Cardiac fibroblast (primary cell): ENCODE data around the gene DBF4.

Experiments used
- DNase-seq, 2 donors: peaks; one replicate each; pipeline versions ENCODE4 v3.0.0 to v3.0.0-alpha.2; 2010; ENCODE audit warnings: low read depth in 2 of 2
- H3K4me3 ChIP-seq, 2 donors: replicated peaks in 1 of 2; 1 replicate in 1 of 2; 2 replicates in 1 of 2; pipeline ENCODE4 v1.5.1; 2011; ENCODE audit warnings: low read depth in 2 of 2, low read length in 2 of 2, mild to moderate bottlenecking in 2 of 2, moderate library complexity in 1 of 2
- TF ChIP-seq, protein P1 (sequence below): IDR thresholded peaks from one replicate; pipeline ENCODE4 v1.5.1; 2011; ENCODE audit warnings: low read depth, mild to moderate bottlenecking, low read length, inconsistent platforms

The DBF4 gene

GRCh38 chr7:87874066-87874465 is 2.2 kb upstream of the DBF4 start:
- TF ChIP-seq, protein P1, sequence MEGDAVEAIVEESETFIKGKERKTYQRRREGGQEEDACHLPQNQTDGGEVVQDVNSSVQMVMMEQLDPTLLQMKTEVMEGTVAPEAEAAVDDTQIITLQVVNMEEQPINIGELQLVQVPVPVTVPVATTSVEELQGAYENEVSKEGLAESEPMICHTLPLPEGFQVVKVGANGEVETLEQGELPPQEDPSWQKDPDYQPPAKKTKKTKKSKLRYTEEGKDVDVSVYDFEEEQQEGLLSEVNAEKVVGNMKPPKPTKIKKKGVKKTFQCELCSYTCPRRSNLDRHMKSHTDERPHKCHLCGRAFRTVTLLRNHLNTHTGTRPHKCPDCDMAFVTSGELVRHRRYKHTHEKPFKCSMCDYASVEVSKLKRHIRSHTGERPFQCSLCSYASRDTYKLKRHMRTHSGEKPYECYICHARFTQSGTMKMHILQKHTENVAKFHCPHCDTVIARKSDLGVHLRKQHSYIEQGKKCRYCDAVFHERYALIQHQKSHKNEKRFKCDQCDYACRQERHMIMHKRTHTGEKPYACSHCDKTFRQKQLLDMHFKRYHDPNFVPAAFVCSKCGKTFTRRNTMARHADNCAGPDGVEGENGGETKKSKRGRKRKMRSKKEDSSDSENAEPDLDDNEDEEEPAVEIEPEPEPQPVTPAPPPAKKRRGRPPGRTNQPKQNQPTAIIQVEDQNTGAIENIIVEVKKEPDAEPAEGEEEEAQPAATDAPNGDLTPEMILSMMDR: no peak
- DNase-seq: no peak
- no peak overlapping the region for H3K4me3 ChIP-seq

DNA sequence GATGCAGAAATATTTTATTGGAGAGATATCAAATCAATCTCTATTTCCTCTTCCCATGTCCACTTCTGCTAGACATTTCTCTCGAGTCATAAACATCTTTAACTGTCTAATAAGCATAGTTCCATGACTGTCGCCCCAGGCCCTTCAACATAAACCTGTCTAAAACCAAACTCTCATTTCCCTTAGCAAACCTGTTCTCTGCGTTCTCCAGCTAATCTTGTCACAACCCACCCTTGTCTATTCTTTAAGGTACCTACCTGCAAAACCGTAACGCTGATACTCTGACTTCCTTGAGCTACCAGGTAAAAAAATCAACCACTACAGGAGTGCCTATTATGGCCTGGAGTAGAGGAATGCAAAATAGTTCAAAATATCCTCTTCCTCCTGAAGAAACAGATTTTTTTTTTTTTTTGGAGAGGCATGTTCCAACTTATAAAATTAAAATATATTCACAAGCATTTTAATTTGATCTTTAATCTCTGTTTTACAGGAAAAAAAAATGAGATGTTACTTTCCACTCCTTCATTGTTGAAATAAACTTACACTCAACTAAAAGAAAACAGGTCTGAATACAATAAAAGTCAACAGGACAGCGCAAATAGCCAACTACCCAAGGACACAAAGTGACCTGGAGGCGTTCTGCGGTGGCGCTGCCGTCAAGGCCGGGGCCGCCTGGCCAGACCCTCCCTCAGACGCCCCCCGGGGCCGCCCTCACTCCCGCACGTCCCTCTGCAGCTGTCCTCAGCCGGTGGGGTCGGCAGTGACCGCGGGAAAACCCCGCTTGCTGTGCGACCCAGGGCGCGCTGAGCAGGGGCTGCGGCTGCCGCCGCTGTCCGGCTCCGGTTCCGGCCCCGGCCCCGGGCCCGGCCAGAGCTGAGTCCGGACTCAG is 898 bp upstream of the DBF4 start:
- TF ChIP-seq, protein P1: no peak
- peak overlapping the region; percentile 85 to 90 for H3K4me3 ChIP-seq
- DNase-seq: peak; percentile 14 to 18

DNA sequence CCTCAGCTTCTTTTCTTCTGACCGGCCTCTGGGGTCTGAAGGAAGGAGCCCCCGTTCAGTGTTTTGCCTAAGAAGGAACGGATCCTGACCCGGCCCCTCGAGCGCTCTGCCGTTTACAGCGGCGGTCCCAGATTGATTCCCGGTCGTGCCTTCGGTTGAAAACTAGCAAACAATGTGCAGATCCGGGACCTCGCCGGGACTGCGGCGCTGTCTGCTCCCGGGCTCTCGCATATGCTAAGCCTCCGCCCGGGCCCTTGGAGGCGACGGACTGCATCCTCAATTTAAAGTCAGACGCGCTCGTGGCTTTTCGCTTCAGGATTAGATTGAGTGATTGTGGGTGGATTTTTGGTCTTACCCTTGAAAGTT is 559 bp downstream of the DBF4 start:
- peak; percentile 68 to 69 for DNase-seq
- H3K4me3 ChIP-seq: peak overlapping the region; percentile 78 to 90
- TF ChIP-seq, protein P1: no peak

DNA sequence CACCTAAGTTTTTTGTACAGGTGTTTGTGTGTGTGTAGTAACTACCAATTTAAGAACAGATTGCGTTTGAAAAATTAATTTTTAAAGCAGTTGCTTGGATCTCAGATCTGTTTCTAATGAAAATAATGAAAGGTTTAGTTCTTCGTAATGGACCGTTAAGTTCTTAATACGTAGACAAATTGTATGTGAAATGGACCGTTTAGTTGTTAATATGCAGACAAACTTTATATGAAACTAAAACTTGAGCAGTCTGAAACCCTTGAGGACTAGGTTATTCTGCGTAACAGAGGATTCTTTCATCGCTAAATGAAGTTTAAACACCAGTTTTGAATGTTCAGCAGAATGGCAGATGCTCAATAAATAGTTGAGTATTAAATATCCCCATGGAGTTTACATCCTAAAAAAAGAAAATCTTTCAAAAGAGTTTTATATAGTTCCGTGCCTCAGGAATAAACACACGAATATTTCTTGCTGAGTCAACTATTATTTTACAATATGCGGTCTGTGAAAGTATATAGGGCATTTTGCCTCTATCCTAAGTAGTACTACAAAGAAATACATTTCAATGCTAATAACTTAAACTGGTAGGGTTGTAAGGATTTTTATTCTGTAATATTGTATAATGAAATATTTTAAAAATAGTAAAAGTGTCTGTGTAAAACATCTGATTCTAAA is 1.2 kb downstream of the DBF4 start:
- H3K4me3 ChIP-seq: peak overlapping the region; percentile 78 to 90
- DNase-seq: peak in 1 of 2 donors; percentile 18
- TF ChIP-seq, protein P1: no peak

DNA sequence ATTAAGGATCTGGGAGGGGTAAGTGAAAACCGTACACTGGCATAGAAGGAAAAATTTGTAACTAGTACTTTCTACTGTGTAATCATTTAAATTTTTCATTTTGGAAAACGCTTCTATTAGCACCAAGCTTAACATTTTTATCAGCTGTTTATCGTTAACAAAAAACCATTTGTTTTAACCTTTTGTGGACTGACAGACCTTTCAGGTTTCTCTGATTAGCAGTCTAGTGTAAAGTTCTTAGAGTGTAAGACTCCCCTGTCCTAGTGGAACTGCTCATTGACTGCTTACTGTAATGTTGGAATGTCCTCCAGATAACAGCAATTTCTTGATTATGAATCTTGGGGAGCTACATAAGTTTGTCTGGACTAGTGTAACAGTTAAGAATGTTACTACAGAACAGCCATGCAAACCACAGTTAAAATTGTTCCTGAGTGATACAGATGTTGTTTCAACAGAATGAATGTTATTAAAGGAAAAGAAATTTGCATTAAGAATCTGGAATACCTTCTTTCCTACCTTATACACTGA is 2.0 kb downstream of the DBF4 start:
- peak; percentile 29 for DNase-seq
- TF ChIP-seq, protein P1: no peak
- peak overlapping the region in 1 of 2 donors; percentile 90 for H3K4me3 ChIP-seq

DNA sequence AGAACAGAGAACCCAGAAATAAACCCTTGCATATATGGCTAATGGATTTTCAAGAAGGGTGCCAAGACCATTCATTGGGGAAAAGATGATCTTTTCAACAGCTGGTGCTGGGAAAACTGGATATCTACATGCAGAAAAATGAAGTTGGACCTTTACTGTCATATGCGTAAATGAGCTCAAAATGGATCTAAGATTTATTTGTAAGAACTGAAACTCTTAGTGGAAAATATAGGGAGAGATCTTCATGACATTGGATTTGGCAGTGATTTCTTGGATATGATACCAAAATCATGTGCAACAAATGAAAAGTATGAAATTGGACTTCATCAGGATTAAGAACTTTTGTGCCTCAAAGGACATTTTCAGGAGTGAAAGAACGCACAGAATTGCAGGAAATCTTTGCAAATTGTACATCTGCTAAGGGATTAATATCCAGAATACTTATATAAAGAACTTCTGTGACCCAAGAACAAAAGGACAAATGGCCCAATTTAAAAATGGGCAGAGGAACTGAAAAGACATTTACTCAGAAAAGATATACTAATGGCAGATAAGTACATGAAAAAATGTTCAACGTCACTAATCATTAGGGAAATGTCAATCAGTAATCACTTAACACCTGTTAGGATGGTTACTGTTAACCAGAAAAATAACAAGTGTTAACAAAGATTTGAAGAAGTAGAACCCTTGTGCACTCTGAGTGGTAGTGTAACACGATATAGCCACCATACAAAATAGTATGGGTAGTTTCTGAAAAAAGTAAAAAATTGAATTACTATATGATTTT is 6.1 kb downstream of the DBF4 start:
- TF ChIP-seq, protein P1: no peak

More for the DNA sequence above, 6.1 kb downstream of the DBF4 start:
- no peak overlapping the region for H3K4me3 ChIP-seq
- DNase-seq: no peak
